DOHH2 (cell line): ENCODE results near the gene MYCBPAP.

Source experiments
- CTCF ChIP-seq: fragments of 200-600 bp; sonication (generic); IDR thresholded peaks from one replicate; pipeline ENCODE4 v1.5.1; 2014; ENCODE audit warnings: antibody characterized with exemption, mild to moderate bottlenecking, low read depth, low read length; ENCODE audit not compliant: poor library complexity, severe bottlenecking
- EZH2phosphoT487 ChIP-seq: fragments of 200-600 bp; sonication (generic); IDR thresholded peaks from 2 replicates; pipeline ENCODE4 v1.6.1; 2017; ENCODE audit warnings: borderline replicate concordance, mild to moderate bottlenecking, antibody characterized with exemption, low read length, moderate library complexity, mixed read lengths

GRCh38 chr17:50474523-50474922 lies 33.7 kb upstream of the MYCBPAP start:
- TF ChIP-seq CTCF (no peak), EZH2phosphoT487 (no peak)
